Gastroesophageal sphincter (tissue), 4 donors: ENCODE data around the gene GPS1. TPM values are rescaled to one million over a fixed set of nuclear protein-coding genes. Genes with fewer than 3 reads are reported as not detected.

ENCODE experiments used
- ATAC-seq: fragments of 150-250 bp; one replicate; pipeline ENCODE4 v1.9.1; 2016; ENCODE audit warnings: mild to moderate bottlenecking, moderate library complexity
- H3K27ac ChIP-seq, 4 donors: fragments of 200-600 bp; sonication (generic) in 3 of 4; 1 replicate in 3 of 4; 2 replicates in 1 of 4; pipeline ENCODE4 v1.5.1; 2016 to 2019
- H3K27me3 ChIP-seq: fragments of 200-600 bp; sonication (generic); one replicate; pipeline ENCODE4 v1.5.1; 2019
- H3K36me3 ChIP-seq, 2 donors: fragments of 200-600 bp; sonication (generic); one replicate each; pipeline ENCODE4 v1.5.1; 2019; ENCODE audit warnings: control low read depth in 1 of 2
- H3K4me1 ChIP-seq, 3 donors: fragments of 200-600 bp; sonication (generic); 1 replicate in 2 of 3; 2 replicates in 1 of 3; pipeline ENCODE4 v1.5.1; 2016 to 2019; ENCODE audit warnings: control low read depth in 2 of 3
- H3K4me3 ChIP-seq, 2 donors: fragments of 200-600 bp; sonication (generic); one replicate each; pipeline ENCODE4 v1.5.1; 2019; ENCODE audit warnings: mild to moderate bottlenecking in 1 of 2, moderate library complexity in 1 of 2
- H3K9me3 ChIP-seq, 3 donors: fragments of 200-600 bp; sonication (generic); one replicate each; pipeline ENCODE4 v1.5.1; 2017 to 2019; ENCODE audit warnings: control low read depth in 2 of 3
- CTCF ChIP-seq, 4 experiments: fragments of 200-600 bp in 2 of 4; fragments of 450-650 bp in 2 of 4; sonication (generic) in 1 of 4; IDR thresholded peaks; one replicate each; pipeline ENCODE4 v1.5.1; 2017 to 2019; ENCODE audit warnings: antibody characterized with exemption in 4 of 4, mild to moderate bottlenecking in 2 of 4, moderate library complexity in 2 of 4
- EP300 ChIP-seq: sonication (generic); formaldehyde crosslinking; IDR thresholded peaks from one replicate; pipeline ENCODE4 v1.6.1; 2017; ENCODE audit warnings: antibody characterized with exemption, mild to moderate bottlenecking
- POLR2A ChIP-seq, 2 donors: fragments of 450-650 bp; IDR thresholded peaks; one replicate each; pipeline ENCODE4 v1.6.1; 2017; ENCODE audit warnings: antibody characterized with exemption in 2 of 2, mild to moderate bottlenecking in 2 of 2, moderate library complexity in 1 of 2
- POLR2AphosphoS5 ChIP-seq: sonication (generic); formaldehyde crosslinking; IDR thresholded peaks from one replicate; pipeline ENCODE4 v1.6.1; 2017; ENCODE audit warnings: antibody characterized with exemption
- WGBS, 2 donors: methylation state at CpG; one replicate each; pipeline ENCODE4 v1.1.5; 2018; ENCODE audit warnings: low coverage in 1 of 2; 5-methylcytosine and 5-hydroxymethylcytosine counted together
- total RNA-seq, 4 donors: library from RNA; depleted of rRNA; stranded (reverse); fragments of >200 nt; gene quantifications; one replicate each; pipeline ENCODE4 v1.1.0, GENCODE V29; 2016

GPS1 gene
- total RNA-seq, 4 donors from 2014 or later: 69.3 to 103 (median 77.2) TPM

GRCh38 chr17:82012261-82012639, 39.4 kb upstream of the GPS1 start:
- no peaks in the 10 kb centered on the region for H3K4me1 ChIP-seq
- H3K4me3 ChIP-seq: no peak overlapping the region
- H3K36me3 ChIP-seq: peaks cover 0 to 40% of the 10 kb centered on the region in 2 donors
- H3K27ac ChIP-seq: peak overlapping the region in 1 of 4 donors; percentile 48
- TF ChIP-seq POLR2AphosphoS5: no peak
- TF ChIP-seq EP300: no peak
- no peak for TF ChIP-seq CTCF (IDR thresholded peaks at IDR 0.05)
- TF ChIP-seq POLR2A (IDR thresholded peaks at IDR 0.05): no peak
- no peak for ATAC-seq
- no peaks in the 10 kb centered on the region for H3K27me3 ChIP-seq
- no peaks in the 10 kb centered on the region for H3K9me3 ChIP-seq
- WGBS, 2 donors: no CpG with 5 or more reads among the region's 20 CpGs

GRCh38 chr17:82012640-82013295, 38.9 kb upstream of the GPS1 start:
- Histone ChIP-seq H3K27me3 (no peaks in the 10 kb centered on the region), H3K9me3 (no peaks in the 10 kb centered on the region), H3K27ac (peak overlapping the region in 1 of 4 donors; percentile 48), H3K36me3 (peaks cover 0 to 45% of the 10 kb centered on the region in 2 donors), H3K4me1 (no peaks in the 10 kb centered on the region), H3K4me3 (no peak overlapping the region)
- no CpG with 5 or more reads among the region's 19 CpGs for WGBS, 2 donors
- ATAC-seq: no peak
- TF ChIP-seq POLR2A (IDR thresholded peaks at IDR 0.05) (no peak), CTCF (IDR thresholded peaks at IDR 0.05) (no peak), EP300 (no peak), POLR2AphosphoS5 (no peak)

GRCh38 chr17:82013341-82013740, 38.4 kb upstream of the GPS1 start:
- Histone ChIP-seq H3K27me3 (no peaks in the 10 kb centered on the region), H3K9me3 (no peaks in the 10 kb centered on the region), H3K4me3 (no peak overlapping the region), H3K4me1 (no peaks in the 10 kb centered on the region), H3K27ac (peak overlapping the region in 1 of 4 donors; percentile 48), H3K36me3 (peaks cover 0 to 50% of the 10 kb centered on the region in 2 donors)
- ATAC-seq: no peak
- TF ChIP-seq CTCF (IDR thresholded peaks at IDR 0.05): no peak
- no peak for TF ChIP-seq POLR2AphosphoS5
- no peak for TF ChIP-seq EP300
- no peak for TF ChIP-seq POLR2A (IDR thresholded peaks at IDR 0.05)
- WGBS, 2 donors: no CpG with 5 or more reads among the region's 22 CpGs

GRCh38 chr17:82013772-82014321, 37.9 kb upstream of the GPS1 start:
- H3K4me1 ChIP-seq: no peaks in the 10 kb centered on the region

GRCh38 chr17:82014432-82014831, 37.3 kb upstream of the GPS1 start:
- TF ChIP-seq EP300 (no peak), POLR2A (IDR thresholded peaks at IDR 0.05) (no peak), POLR2AphosphoS5 (no peak)

More at GRCh38 chr17:82013772-82014321, 37.9 kb upstream of the GPS1 start:
- Histone ChIP-seq H3K9me3 (no peaks in the 10 kb centered on the region), H3K36me3 (peaks cover 0 to 53% of the 10 kb centered on the region in 2 donors), H3K27me3 (no peaks in the 10 kb centered on the region), H3K27ac (peak overlapping the region in 1 of 4 donors; percentile 48), H3K4me3 (no peak overlapping the region)
- ATAC-seq: no peak
- no peak for TF ChIP-seq POLR2AphosphoS5
- TF ChIP-seq POLR2A (IDR thresholded peaks at IDR 0.05): no peak
- 81 to 100% methylated on average over 5 to 7 of the region's 16 CpGs for WGBS, 2 donors

GRCh38 chr17:82014971-82015310, 36.8 kb upstream of the GPS1 start:
- H3K4me1 ChIP-seq: peaks cover 0 to 5% (median 0%) of the 10 kb centered on the region in 3 donors
- H3K9me3 ChIP-seq: no peaks in the 10 kb centered on the region
- no CpG with 5 or more reads among the region's 13 CpGs for WGBS, 2 donors
- no peak overlapping the region for H3K27ac ChIP-seq
- no peak for TF ChIP-seq EP300
- no peak for TF ChIP-seq POLR2A (IDR thresholded peaks at IDR 0.05)
- TF ChIP-seq POLR2AphosphoS5: no peak
- no peak for TF ChIP-seq CTCF (IDR thresholded peaks at IDR 0.05)
- H3K36me3 ChIP-seq: peaks cover 0 to 52% of the 10 kb centered on the region in 2 donors
- no peak overlapping the region for H3K4me3 ChIP-seq
- ATAC-seq: no peak
- no peaks in the 10 kb centered on the region for H3K27me3 ChIP-seq

More at GRCh38 chr17:82014432-82014831, 37.3 kb upstream of the GPS1 start:
- no peaks in the 10 kb centered on the region for H3K27me3 ChIP-seq
- WGBS, 2 donors: 67 to 84% methylated on average over 4 to 11 of the region's 23 CpGs
- H3K36me3 ChIP-seq: peaks cover 0 to 53% of the 10 kb centered on the region in 2 donors
- H3K27ac ChIP-seq: no peak overlapping the region
- no peaks in the 10 kb centered on the region for H3K9me3 ChIP-seq
- no peak for ATAC-seq
- no peak overlapping the region for H3K4me3 ChIP-seq
- no peaks in the 10 kb centered on the region for H3K4me1 ChIP-seq
